ENCODE measurements around the gene DENND1A. TPM values are rescaled to one million over a fixed set of nuclear protein-coding genes. Genes with fewer than 3 reads are reported as not detected.

Gene DENND1A
- total and polyA plus RNA-seq, 11 donors, result 9.8 to 24.0 (median 14.7) TPM

- DNase-seq, result no peak
- H3K4me1 ChIP-seq, result peaks cover 0 to 15% (median 3%) of the 10 kb centered on the region in 12 donors
- intact Hi-C loops (cut with DNase I), result loop anchor here in 6 of 10 donors (5.0 to 10.0 kb wide), 4 partner anchors 34 to 888 kb away; no protein-coding TSS in a partner anchor
- H3K9me3 ChIP-seq, result no peaks in the 10 kb centered on the region
- ATAC-seq, result no peak
- TF ChIP-seq CTCF (IDR thresholded peaks at IDR 0.05), result no peak
- H3K27me3 ChIP-seq, result peaks cover 0 to 33% (median 7%) of the 10 kb centered on the region in 9 donors
- H3K4me3 ChIP-seq, result no peak overlapping the region
- H3K27ac ChIP-seq, result no peak overlapping the region
- no peaks in the 10 kb centered on the region for H3K36me3 ChIP-seq
- WGBS, 4 donors, result 72 to 92% (median 78%) methylated on average over 4 of the region's 4 CpGs
Measured at GRCh38 chr9:123353041-123353440, 576.9 kb downstream of the DENND1A start.

DNA sequence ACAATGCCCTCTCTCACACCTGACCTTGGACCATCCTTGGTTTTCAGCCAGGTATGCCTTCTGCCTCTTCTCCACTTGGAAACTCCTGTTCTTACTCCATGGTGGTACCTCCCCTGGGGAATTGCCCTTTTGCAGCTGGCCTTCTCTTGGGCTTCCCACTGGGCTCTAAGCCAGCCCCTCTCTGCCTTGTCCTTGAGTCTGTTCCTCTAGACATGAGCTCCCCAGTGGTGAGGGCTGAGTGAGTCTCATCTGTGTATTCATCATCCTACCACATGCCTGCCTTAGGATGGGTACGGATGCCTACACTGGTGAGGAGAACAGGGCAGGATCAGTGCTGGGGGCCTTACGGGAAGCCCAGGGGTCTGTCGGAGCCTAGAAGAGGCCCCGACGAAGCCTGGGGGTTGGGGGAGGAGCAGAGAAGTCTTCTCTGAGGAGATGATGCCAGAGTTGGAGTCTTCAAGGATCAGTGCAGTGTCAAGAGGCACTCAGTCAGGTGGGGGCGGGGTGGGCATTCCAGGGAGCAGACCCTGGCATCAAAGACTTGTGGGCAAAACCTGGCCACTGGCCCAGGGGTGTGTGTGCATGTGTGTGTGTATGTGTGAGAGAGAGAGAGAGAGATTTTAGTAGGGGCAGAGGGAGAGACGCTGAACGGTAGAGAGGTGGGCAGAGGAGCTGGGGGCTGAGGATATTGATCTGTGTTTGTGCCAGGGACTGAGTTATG is 579.2 kb downstream of the DENND1A start:
- H3K27me3 ChIP-seq, result peaks cover 0 to 33% (median 7%) of the 10 kb centered on the region in 9 donors
- ATAC-seq, result peak in 2 of 4 donors; percentile 8 to 30

GRCh38 chr9:123349691-123350480 is 580.0 kb downstream of the DENND1A start:
- ATAC-seq (peak; percentile 59 to 84 (median 76)), DNase-seq (peak in 2 of 5 donors; percentile 47)
- intact Hi-C loops (cut with DNase I), result loop anchor here (1.0 to 10.0 kb wide), 10 partner anchors 37 to 885 kb away; partner anchors contain the start of gene STRBP (in 1 of the 10)
- Histone ChIP-seq H3K4me1 (peaks cover 0 to 14% (median 3%) of the 10 kb centered on the region in 12 donors), H3K27ac (no peak overlapping the region), H3K36me3 (no peaks in the 10 kb centered on the region), H3K9me3 (no peaks in the 10 kb centered on the region), H3K4me3 (no peak overlapping the region), H3K27me3 (peaks cover 0 to 28% (median 4%) of the 10 kb centered on the region in 9 donors)
- 23 to 35% (median 28%) methylated on average over 10 to 16 of the region's 16 CpGs for WGBS, 4 donors
- TF ChIP-seq POLR2A (IDR thresholded peaks at IDR 0.05), result no peak
- peak; percentile 82 to 98 (median 94) for TF ChIP-seq CTCF (IDR thresholded peaks at IDR 0.05)

More for the DNA sequence above, 579.2 kb downstream of the DENND1A start:
- intact Hi-C loops (cut with DNase I), result loop anchor here in 8 of 10 donors (1.0 to 10.0 kb wide), 7 partner anchors 37 to 886 kb away; no protein-coding TSS in a partner anchor
- TF ChIP-seq CTCF (IDR thresholded peaks at IDR 0.05) (no peak), POLR2A (IDR thresholded peaks at IDR 0.05) (no peak)
- no peaks in the 10 kb centered on the region for H3K36me3 ChIP-seq
- peaks cover 0 to 15% (median 3%) of the 10 kb centered on the region in 12 donors for H3K4me1 ChIP-seq
- no peaks in the 10 kb centered on the region for H3K9me3 ChIP-seq
- 43 to 71% (median 63%) methylated on average over 4 to 8 of the region's 8 CpGs for WGBS, 4 donors
- DNase-seq, result peak in 1 of 5 donors; percentile 49
- H3K27ac ChIP-seq, result no peak overlapping the region
- no peak overlapping the region for H3K4me3 ChIP-seq

- H3K4me3 ChIP-seq, result no peak overlapping the region
- no peak for DNase-seq
- H3K27ac ChIP-seq, result no peak overlapping the region
- peaks cover 0 to 20% (median 4%) of the 10 kb centered on the region in 9 donors for H3K27me3 ChIP-seq
- peaks cover 0 to 10% (median under 1%) of the 10 kb centered on the region in 12 donors for H3K4me1 ChIP-seq
- 44 to 59% (median 53%) methylated on average over 3 of the region's 3 CpGs for WGBS, 4 donors
- intact Hi-C loops (cut with DNase I), result loop anchor here in 6 of 10 donors (2.0 to 10.0 kb wide), 5 partner anchors 84 to 268 kb away; partner anchors contain the start of gene STRBP (in 1 of the 6)
- ATAC-seq, result no peak
- H3K9me3 ChIP-seq, result no peaks in the 10 kb centered on the region
- no peak for TF ChIP-seq CTCF (IDR thresholded peaks at IDR 0.05)
- TF ChIP-seq POLR2A (IDR thresholded peaks at IDR 0.05), result no peak
- no peaks in the 10 kb centered on the region for H3K36me3 ChIP-seq
Measured at GRCh38 chr9:123349033-123349432, 580.9 kb downstream of the DENND1A start.

Measured in heart left ventricle (tissue), 16 donors.